ENCODE results near the gene NT5C2. TPM values are rescaled to one million over a fixed set of nuclear protein-coding genes. Genes with fewer than 3 reads are reported as not detected.

The NT5C2 gene
- total and polyA plus RNA-seq, 2 of the 8 experiments (the other 6 are each of a cell fraction or from before 2014, with no cell fraction given) = 35.2 to 106 TPM

DNA sequence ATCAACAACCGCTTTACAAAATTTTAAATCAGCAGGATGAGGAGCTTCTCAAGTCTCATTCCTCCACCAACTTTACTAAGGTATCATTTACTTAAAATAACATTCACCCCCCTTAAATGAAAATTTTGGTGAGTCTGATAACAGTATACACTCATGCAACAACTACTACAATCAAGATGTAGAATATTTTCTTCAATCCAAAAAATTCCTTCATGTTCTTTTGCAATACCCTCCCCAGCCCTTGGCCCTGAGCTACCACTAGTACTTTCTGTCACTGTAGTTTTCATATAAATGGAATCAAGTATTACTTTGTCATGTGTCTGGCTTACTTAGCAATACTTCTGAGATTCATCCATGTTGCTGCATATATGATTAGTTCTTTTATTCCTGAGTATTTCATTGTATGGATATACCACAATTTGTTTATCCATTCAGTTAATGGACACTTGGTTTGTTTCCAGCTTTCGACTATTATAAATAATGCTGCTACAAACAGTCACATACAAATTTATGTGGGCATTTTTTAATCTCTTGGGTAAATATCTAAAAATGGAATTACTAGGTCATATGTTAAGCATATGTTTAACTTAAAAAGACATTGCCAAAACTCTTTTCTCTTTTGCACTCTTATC, 43.0 kb downstream of the NT5C2 start (continued):
- TF ChIP-seq GTF2F1 (IDR thresholded peaks at IDR 0.05; ENCODE audit: borderline replicate concordance, low read depth, low read length) (no peak), CBX5 (IDR thresholded peaks at IDR 0.05; ENCODE audit: low read depth, low read length) (no peak), ZNF274 (IDR thresholded peaks at IDR 0.05; ENCODE audit: borderline replicate concordance, extremely low read depth, low read length) (no peak), HDAC2 (IDR thresholded peaks at IDR 0.05; ENCODE audit: borderline replicate concordance in 1 of 2, low read depth in 2 of 2, low read length in 2 of 2) (no peak)
